DOHH2 (cell line): ENCODE results near the gene NID1.

Source experiments
- CTCF ChIP-seq: fragments of 200-600 bp; sonication (generic); IDR thresholded peaks from one replicate; pipeline ENCODE4 v1.5.1; 2014; ENCODE audit warnings: antibody characterized with exemption, mild to moderate bottlenecking, low read depth, low read length; ENCODE audit not compliant: poor library complexity, severe bottlenecking
- EZH2phosphoT487 ChIP-seq: fragments of 200-600 bp; sonication (generic); IDR thresholded peaks from 2 replicates; pipeline ENCODE4 v1.6.1; 2017; ENCODE audit warnings: borderline replicate concordance, mild to moderate bottlenecking, antibody characterized with exemption, low read length, moderate library complexity, mixed read lengths

GRCh38 chr1:236027104-236027503 is 37.8 kb downstream of the NID1 start:
- no peak for TF ChIP-seq CTCF
- TF ChIP-seq EZH2phosphoT487 = no peak
